Upper lobe of right lung (tissue), 1 donor: ENCODE results near the gene BRIP1. TPM values are rescaled to one million over a fixed set of nuclear protein-coding genes. Genes with fewer than 3 reads are reported as not detected.
"Not testable (repeated sequence)": the region's sequence is repeated elsewhere in the genome, so short reads cannot be mapped to it uniquely, and the experiment has no call there.

Experiments used
- ATAC-seq: fragments of 200-7000 bp; cut with Tn5 transposase; one replicate; pipeline ENCODE4 v1.9.1; 2020; ENCODE audit warnings: mild to moderate bottlenecking, moderate library complexity
- DNase-seq: peaks from one replicate; pipeline ENCODE4 v3.0.0-alpha.2; 2020
- H3K27ac ChIP-seq: fragments of 200-600 bp; one replicate; pipeline ENCODE4 v1.8.0; 2022
- H3K27me3 ChIP-seq: fragments of 200-600 bp; one replicate; pipeline ENCODE4 v1.8.0; 2022; ENCODE audit warnings: mild to moderate bottlenecking
- H3K36me3 ChIP-seq: fragments of 200-600 bp; one replicate; pipeline ENCODE4 v1.8.0; 2022
- H3K4me1 ChIP-seq: fragments of 200-600 bp; one replicate; pipeline ENCODE4 v1.8.0; 2022
- H3K4me3 ChIP-seq: fragments of 200-600 bp; one replicate; pipeline ENCODE4 v1.8.0; 2022; ENCODE audit warnings: mild to moderate bottlenecking
- H3K9me3 ChIP-seq: fragments of 200-600 bp; one replicate; pipeline ENCODE4 v1.8.0; 2022
- intact Hi-C: fragments of 100-400 bp; cut with DNase I; formaldehyde crosslinking; loops from one replicate; pipeline ENCODE4 v1.11.0; 2022
- total RNA-seq: library from RNA; stranded (reverse); fragmentation: NEBNext Ultra II Directional; extraction: Animal tissue kit (Norgen Biotek cat#: 25700); gene quantifications from one replicate; pipeline ENCODE4 v1.2.1, GENCODE V29; 2021
- TF ChIP-seq, protein P1 (sequence below): fragments of 200-600 bp; IDR thresholded peaks from one replicate; pipeline ENCODE4 v1.8.0; 2022; ENCODE audit warnings: antibody characterized with exemption
- donor health status: DM: no; HTN: yes; CAD: no; lungs with severe emphysema.

BRIP1 gene
- total RNA-seq, 1 donor from 2014 or later = 0.26 TPM

DNA sequence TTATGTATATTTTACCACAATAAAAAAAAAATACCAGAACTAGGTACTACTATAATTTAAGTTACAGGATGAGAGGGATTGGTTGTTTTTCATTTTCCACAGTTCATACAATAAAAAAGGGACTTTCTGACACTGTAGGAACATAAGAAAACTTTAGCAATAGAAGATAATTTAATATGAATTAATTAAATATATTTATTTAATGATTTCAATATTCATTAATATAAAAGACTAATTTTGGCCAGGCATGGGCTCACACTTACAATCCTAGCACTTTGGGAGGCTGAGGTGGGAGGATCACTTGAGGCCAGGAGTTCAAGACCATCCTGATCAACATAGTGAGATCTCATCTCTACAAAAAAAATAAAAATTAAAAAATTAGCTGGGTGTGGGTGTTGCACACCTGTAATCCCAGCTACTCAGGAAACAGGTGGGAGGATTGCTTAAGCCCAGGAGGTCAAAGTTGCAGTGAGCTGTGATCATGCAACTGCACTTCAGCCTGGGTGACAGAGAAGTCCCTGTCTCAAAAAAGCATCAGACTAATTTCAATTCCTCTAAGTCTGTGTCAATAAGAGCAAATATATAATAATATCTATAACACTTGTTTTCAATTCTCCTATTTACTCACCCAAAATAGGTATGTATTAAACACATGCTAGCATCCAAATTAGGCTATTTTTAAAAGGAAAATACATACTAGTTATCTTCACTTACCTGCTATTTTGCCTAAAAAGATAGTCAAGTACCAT lies 79.6 kb downstream of the BRIP1 start:
- Histone ChIP-seq H3K9me3 (no peaks in the 10 kb centered on the region), H3K36me3 (no peaks in the 10 kb centered on the region), H3K4me1 (no peaks in the 10 kb centered on the region), H3K27me3 (no peaks in the 10 kb centered on the region), H3K27ac (no peak overlapping the region), H3K4me3 (no peak overlapping the region)
- intact Hi-C loops = no loop called here
- DNase-seq = no peak
- no peak for ATAC-seq
- TF ChIP-seq, protein P1, sequence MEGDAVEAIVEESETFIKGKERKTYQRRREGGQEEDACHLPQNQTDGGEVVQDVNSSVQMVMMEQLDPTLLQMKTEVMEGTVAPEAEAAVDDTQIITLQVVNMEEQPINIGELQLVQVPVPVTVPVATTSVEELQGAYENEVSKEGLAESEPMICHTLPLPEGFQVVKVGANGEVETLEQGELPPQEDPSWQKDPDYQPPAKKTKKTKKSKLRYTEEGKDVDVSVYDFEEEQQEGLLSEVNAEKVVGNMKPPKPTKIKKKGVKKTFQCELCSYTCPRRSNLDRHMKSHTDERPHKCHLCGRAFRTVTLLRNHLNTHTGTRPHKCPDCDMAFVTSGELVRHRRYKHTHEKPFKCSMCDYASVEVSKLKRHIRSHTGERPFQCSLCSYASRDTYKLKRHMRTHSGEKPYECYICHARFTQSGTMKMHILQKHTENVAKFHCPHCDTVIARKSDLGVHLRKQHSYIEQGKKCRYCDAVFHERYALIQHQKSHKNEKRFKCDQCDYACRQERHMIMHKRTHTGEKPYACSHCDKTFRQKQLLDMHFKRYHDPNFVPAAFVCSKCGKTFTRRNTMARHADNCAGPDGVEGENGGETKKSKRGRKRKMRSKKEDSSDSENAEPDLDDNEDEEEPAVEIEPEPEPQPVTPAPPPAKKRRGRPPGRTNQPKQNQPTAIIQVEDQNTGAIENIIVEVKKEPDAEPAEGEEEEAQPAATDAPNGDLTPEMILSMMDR = no peak

DNA sequence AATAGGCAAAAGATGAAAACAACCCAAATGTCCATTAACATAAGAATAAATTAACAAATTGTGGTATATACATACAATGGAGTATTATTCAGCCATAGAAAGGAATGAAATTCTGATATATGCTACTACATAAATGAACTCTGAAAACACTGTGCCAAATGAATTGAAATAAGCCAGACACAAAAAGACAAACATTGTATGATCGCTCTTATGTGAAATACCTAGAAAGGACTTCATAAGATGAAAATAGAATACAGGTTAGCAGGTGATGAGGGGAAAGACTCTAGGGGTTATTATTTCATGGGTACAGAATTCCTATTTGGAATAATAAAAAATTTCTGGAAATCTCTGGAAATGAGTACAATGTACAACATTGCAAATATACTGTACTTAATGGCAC lies 80.2 kb downstream of the BRIP1 start:
- Histone ChIP-seq H3K27me3 (no peaks in the 10 kb centered on the region), H3K9me3 (no peaks in the 10 kb centered on the region), H3K36me3 (no peaks in the 10 kb centered on the region), H3K27ac (no peak overlapping the region), H3K4me1 (no peaks in the 10 kb centered on the region), H3K4me3 (no peak overlapping the region)
- ATAC-seq (no peak), DNase-seq (no peak)
- intact Hi-C loops = no loop called here
- TF ChIP-seq, protein P1 = no peak

DNA sequence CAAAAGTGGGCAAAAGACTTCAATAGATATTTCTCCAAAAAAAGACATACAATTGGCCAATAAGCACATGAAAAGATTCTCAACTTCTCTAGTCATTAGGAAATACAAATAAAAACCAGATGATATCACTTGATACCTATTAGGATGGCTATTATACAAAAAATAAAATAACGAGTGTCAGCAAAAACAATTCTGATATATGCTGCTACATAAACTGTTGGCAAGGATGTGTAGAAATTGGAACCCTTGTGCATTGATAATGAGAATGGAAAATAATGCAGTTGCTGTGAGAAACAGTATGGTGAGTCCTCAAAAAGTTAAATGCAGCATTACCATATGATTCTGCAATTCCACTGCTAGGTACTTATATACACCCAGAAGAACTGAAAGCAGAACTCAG lies 80.6 kb downstream of the BRIP1 start:
- H3K27me3 ChIP-seq = no peaks in the 10 kb centered on the region
- no peak overlapping the region for H3K27ac ChIP-seq
- H3K9me3 ChIP-seq = no peaks in the 10 kb centered on the region
- ATAC-seq (no peak), DNase-seq (no peak)
- H3K36me3 ChIP-seq = no peaks in the 10 kb centered on the region
- H3K4me1 ChIP-seq = no peaks in the 10 kb centered on the region
- TF ChIP-seq, protein P1 = no peak
- H3K4me3 ChIP-seq = no peak overlapping the region
- intact Hi-C loops = no loop called here

DNA sequence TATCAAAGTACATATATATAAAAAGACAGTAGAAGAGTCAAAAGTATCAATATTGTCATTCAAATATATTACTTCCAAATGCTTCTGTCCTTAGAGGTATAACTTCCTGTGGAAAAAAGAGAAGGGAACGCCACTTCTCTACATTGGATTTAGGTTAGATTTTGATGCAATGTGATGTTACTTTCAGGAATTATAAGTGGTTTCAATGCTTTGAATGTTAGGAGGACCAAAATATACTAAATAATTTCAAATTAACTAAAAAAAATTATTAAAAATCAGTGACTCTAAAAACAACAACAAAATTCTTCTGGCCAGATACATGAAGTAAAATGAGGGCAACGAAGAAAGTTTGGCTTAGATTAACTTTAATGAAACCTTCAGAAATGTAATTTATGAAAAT lies 88.0 kb downstream of the BRIP1 start:
- Histone ChIP-seq H3K36me3 (no peaks in the 10 kb centered on the region), H3K4me3 (no peak overlapping the region), H3K9me3 (peaks cover 6% of the 10 kb centered on the region), H3K4me1 (no peaks in the 10 kb centered on the region), H3K27ac (no peak overlapping the region), H3K27me3 (no peaks in the 10 kb centered on the region)
- intact Hi-C loops = no loop called here
- no peak for ATAC-seq
- TF ChIP-seq, protein P1 = no peak
- DNase-seq = no peak

DNA sequence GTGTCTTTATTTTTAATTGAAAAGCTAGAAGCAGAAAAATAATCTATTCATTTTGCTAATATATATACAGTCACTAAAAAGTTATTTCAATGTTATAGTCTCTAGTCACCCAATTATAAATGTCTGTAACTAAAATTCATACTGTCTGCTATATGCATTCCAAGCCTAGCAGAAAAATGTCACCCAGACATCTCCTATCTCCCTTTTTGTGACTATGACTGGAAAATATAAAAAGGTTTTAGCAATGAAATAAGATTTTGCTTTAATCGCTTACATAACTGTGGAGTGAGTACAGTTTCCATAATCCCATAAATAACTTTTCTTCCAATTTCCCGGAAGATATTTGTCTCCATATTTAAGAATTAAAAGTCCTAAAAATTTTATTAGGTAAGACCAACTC lies 88.6 kb downstream of the BRIP1 start:
- DNase-seq = no peak
- no peak for ATAC-seq
- TF ChIP-seq, protein P1 = no peak
- H3K27ac ChIP-seq = no peak overlapping the region
- H3K9me3 ChIP-seq = peaks cover 9% of the 10 kb centered on the region
- intact Hi-C loops = no loop called here
- no peaks in the 10 kb centered on the region for H3K27me3 ChIP-seq
- no peak overlapping the region for H3K4me3 ChIP-seq
- no peaks in the 10 kb centered on the region for H3K4me1 ChIP-seq
- no peaks in the 10 kb centered on the region for H3K36me3 ChIP-seq

DNA sequence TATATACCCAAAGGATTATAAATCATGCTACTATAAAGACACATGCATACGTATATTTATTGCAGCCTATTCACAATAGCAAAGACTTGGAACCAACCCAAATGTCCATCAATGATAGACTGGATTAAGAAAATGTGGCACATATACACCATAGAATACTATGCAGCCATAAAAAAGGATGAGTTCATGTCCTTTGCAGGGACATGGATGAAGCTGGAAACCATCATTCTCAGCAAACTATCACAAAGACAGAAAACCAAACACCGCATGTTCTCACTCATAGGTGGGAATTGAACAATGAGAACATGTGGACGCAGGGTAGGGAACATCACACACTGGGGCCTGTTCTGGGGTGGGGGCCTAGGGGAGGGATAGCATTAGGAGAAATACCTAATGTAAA lies 89.2 kb downstream of the BRIP1 start:
- H3K4me1 ChIP-seq, ATAC-seq, H3K9me3 ChIP-seq, H3K36me3 ChIP-seq, H3K4me3 ChIP-seq, intact Hi-C loops, H3K27ac ChIP-seq, DNase-seq, H3K27me3 ChIP-seq: not testable (repeated sequence)
